Measurements from ENCODE around the gene MVB12B. TPM values are rescaled to one million over a fixed set of nuclear protein-coding genes. Genes with fewer than 3 reads are reported as not detected.

Gene MVB12B
- total RNA-seq, 1 donor from 2014 or later = 12.8 TPM

- TF ChIP-seq CTCF (IDR thresholded peaks at IDR 0.05; ENCODE audit: insufficient read depth, low read depth, low read length) = peak; percentile 12
- TF ChIP-seq EZH2 (IDR thresholded peaks at IDR 0.05; ENCODE audit: insufficient read depth, low read length) = no peak
- no peaks in the 10 kb centered on the region for H3K79me2 ChIP-seq (ENCODE audit: insufficient read depth, low read length)
- no peak overlapping the region for H3K27ac ChIP-seq (ENCODE audit: low read depth, low read length)
- no peak overlapping the region for H3K4me3 ChIP-seq (ENCODE audit: insufficient read depth, low read depth, low read length)
- Mint-ChIP-seq H3K4me3 (ENCODE audit: unreplicated experiment) (no peak overlapping the region), H3K27me3 (ENCODE audit: low read depth, unreplicated experiment) (peaks cover 33% of the 10 kb centered on the region), H3K9me3 (ENCODE audit: unreplicated experiment) (no peaks in the 10 kb centered on the region), H3K27ac (ENCODE audit: unreplicated experiment) (no peak overlapping the region), H3K4me1 (ENCODE audit: low read depth, unreplicated experiment) (peaks cover 7% of the 10 kb centered on the region), H3K36me3 (ENCODE audit: low read depth, unreplicated experiment) (no peaks in the 10 kb centered on the region)
- peaks cover 7% of the 10 kb centered on the region for H3K4me1 ChIP-seq (ENCODE audit: insufficient read depth, low read length)
- peak overlapping the region; percentile 54 for H2AFZ ChIP-seq (ENCODE audit: low read depth, low read length)
- DNase-seq (ENCODE audit: low read depth) (no peak), FAIRE-seq (no peak)
- no peak overlapping the region for H3K9ac ChIP-seq (ENCODE audit: low read length)
- peak overlapping the region; percentile 59 for H3K4me2 ChIP-seq (ENCODE audit: low read length)
- peaks cover 32% of the 10 kb centered on the region for H3K27me3 ChIP-seq (ENCODE audit: insufficient read depth, low read length)
- H4K20me1 ChIP-seq (ENCODE audit: insufficient read depth, low read length) = no peaks in the 10 kb centered on the region
- no peaks in the 10 kb centered on the region for H3K9me3 ChIP-seq (ENCODE audit: insufficient read depth, low read depth, low read length)
- H3K36me3 ChIP-seq (ENCODE audit: insufficient read depth, low read length) = no peaks in the 10 kb centered on the region
These were observed 187.6 kb downstream of the MVB12B start for GRCh38 chr9:126514037-126514821.

DNA sequence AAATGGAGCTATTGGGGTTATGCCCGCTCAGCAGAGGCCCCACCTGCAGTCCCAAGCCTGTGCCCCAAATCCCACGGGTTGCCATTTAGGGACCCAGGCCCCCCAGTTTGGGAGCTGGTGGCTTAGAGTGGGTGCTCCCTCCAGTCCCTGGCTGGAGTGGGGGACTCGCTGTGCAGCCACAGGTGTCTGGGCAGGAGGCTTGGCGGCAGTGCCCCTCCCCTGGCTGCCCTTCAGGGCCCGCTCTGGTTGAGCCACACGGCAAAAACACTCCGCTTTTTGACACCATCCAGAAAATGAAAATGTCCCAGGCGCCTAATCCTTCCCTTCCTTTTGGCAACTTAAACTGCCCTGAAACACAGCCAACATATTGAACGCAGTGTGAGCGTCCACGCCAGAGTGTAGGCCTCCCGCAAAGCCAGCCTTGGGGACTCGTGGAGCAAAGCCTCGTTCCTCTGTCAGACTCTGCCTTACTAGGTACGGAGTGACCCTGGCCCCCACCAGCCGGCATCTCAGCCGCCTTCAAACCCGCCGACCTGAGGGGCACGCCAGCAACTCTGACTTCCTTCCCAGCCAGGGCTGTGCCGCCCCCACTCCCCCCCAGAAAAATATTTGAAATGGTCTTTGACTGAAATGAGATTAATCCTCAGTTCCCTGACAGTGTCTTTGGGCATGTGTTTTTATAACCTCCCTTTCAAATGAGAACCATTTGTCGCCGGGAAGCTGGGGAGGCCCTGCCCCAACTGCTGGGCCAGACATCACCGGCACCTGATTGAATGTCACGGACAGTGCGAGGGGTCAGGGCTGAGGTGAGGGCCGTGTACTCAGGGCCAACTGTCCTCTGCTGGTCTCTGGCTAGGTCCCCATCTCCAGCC is 188.6 kb downstream of the MVB12B start:
- no peak overlapping the region for H3K4me2 ChIP-seq (ENCODE audit: low read length)

More for the DNA sequence above, 188.6 kb downstream of the MVB12B start:
- H3K9ac ChIP-seq (ENCODE audit: low read length) = no peak overlapping the region
- no peaks in the 10 kb centered on the region for H3K36me3 ChIP-seq (ENCODE audit: insufficient read depth, low read length)
- no peak overlapping the region for H3K4me3 ChIP-seq (ENCODE audit: insufficient read depth, low read depth, low read length)
- Mint-ChIP-seq H3K27me3 (ENCODE audit: low read depth, unreplicated experiment) (peaks cover 28% of the 10 kb centered on the region), H3K36me3 (ENCODE audit: low read depth, unreplicated experiment) (no peaks in the 10 kb centered on the region), H3K4me3 (ENCODE audit: unreplicated experiment) (no peak overlapping the region), H3K27ac (ENCODE audit: unreplicated experiment) (peak overlapping the region; percentile 53), H3K4me1 (ENCODE audit: low read depth, unreplicated experiment) (peaks cover 7% of the 10 kb centered on the region), H3K9me3 (ENCODE audit: unreplicated experiment) (no peaks in the 10 kb centered on the region)
- H3K4me1 ChIP-seq (ENCODE audit: insufficient read depth, low read length) = peaks cover 7% of the 10 kb centered on the region
- peaks cover 41% of the 10 kb centered on the region for H3K27me3 ChIP-seq (ENCODE audit: insufficient read depth, low read length)
- no peaks in the 10 kb centered on the region for H3K79me2 ChIP-seq (ENCODE audit: insufficient read depth, low read length)
- no peak for FAIRE-seq
- no peak for TF ChIP-seq CTCF (IDR thresholded peaks at IDR 0.05; ENCODE audit: insufficient read depth, low read depth, low read length)
- TF ChIP-seq EZH2 (IDR thresholded peaks at IDR 0.05; ENCODE audit: insufficient read depth, low read length) = no peak
- H4K20me1 ChIP-seq (ENCODE audit: insufficient read depth, low read length) = no peaks in the 10 kb centered on the region
- DNase-seq (ENCODE audit: low read depth) = no peak
- no peak overlapping the region for H2AFZ ChIP-seq (ENCODE audit: low read depth, low read length)
- no peaks in the 10 kb centered on the region for H3K9me3 ChIP-seq (ENCODE audit: insufficient read depth, low read depth, low read length)
- no peak overlapping the region for H3K27ac ChIP-seq (ENCODE audit: low read depth, low read length)

Measured in astrocyte (in vitro differentiated cells and primary cell).